Suprapubic skin (tissue), 3 donors: ENCODE results near the gene CLEC11A.

ENCODE experiments used
- POLR2A ChIP-seq, 2 donors: fragments of 450-650 bp; IDR thresholded peaks; one replicate each; pipeline ENCODE4 v1.6.1; 2017; ENCODE audit warnings: antibody characterized with exemption in 2 of 2, mild to moderate bottlenecking in 2 of 2, moderate library complexity in 2 of 2
- TF ChIP-seq, protein P1 (sequence below), 2 donors: fragments of 200-600 bp in 1 of 2; fragments of 450-650 bp in 1 of 2; sonication (generic) in 1 of 2; IDR thresholded peaks; one replicate each; pipeline ENCODE4 v1.5.1; 2016 to 2019; ENCODE audit warnings: antibody characterized with exemption in 2 of 2, mild to moderate bottlenecking in 1 of 2, moderate library complexity in 1 of 2

DNA sequence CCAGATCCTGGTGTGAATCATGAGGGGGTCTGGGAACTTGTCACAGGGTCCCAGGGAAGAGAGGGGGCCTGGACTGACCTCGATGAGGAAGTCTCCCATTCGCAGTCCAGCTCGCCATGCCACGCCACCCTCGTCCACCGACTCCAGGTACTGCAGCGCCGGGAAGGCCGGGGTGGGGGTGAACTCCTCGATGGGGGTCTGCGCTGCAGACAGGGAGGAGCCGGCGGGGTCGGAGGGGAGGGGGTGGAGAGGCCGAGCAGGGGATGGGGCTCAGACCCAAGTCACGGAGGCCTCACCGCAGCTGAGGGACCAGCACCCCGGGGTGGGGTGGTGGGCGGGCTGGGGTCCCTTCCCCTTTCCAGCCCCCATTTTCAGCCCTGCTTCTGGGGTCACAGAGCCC, 34.4 kb upstream of the CLEC11A start:
- TF ChIP-seq, protein P1, sequence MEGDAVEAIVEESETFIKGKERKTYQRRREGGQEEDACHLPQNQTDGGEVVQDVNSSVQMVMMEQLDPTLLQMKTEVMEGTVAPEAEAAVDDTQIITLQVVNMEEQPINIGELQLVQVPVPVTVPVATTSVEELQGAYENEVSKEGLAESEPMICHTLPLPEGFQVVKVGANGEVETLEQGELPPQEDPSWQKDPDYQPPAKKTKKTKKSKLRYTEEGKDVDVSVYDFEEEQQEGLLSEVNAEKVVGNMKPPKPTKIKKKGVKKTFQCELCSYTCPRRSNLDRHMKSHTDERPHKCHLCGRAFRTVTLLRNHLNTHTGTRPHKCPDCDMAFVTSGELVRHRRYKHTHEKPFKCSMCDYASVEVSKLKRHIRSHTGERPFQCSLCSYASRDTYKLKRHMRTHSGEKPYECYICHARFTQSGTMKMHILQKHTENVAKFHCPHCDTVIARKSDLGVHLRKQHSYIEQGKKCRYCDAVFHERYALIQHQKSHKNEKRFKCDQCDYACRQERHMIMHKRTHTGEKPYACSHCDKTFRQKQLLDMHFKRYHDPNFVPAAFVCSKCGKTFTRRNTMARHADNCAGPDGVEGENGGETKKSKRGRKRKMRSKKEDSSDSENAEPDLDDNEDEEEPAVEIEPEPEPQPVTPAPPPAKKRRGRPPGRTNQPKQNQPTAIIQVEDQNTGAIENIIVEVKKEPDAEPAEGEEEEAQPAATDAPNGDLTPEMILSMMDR (IDR thresholded peaks at IDR 0.05) = no peak
- no peak for TF ChIP-seq POLR2A (IDR thresholded peaks at IDR 0.05)
